Measurements from ENCODE around the gene CDK14. TPM values are rescaled to one million over a fixed set of nuclear protein-coding genes. Genes with fewer than 3 reads are reported as not detected.
"Not testable (repeated sequence)": the region's sequence is repeated elsewhere in the genome, so short reads cannot be mapped to it uniquely, and the experiment has no call there.

Gene CDK14
- total RNA-seq, 1 donor from 2014 or later, result 1.1 TPM

GRCh38 chr7:90761584-90761983 is 165.5 kb downstream of the CDK14 start:
- no peak for ATAC-seq

DNA sequence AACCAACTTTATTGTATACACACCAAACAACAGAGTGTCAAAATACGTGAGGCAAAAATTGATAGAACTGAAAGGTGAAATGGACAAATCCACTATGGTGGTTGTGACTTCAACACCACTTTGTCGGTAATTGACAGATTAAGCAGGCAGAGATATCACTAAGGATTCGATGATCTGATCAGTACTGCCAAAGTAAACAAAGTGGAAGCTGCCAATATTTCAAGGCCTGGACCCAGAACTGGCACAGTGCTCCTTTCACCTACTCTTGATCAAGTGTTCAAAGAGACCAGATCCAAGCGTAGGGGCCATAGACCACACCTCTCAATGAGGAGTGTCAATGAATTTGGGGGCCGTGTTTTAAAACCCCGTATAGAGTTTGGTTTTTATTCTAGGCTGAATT is 167.0 kb downstream of the CDK14 start:
- ATAC-seq, result no peak

DNA sequence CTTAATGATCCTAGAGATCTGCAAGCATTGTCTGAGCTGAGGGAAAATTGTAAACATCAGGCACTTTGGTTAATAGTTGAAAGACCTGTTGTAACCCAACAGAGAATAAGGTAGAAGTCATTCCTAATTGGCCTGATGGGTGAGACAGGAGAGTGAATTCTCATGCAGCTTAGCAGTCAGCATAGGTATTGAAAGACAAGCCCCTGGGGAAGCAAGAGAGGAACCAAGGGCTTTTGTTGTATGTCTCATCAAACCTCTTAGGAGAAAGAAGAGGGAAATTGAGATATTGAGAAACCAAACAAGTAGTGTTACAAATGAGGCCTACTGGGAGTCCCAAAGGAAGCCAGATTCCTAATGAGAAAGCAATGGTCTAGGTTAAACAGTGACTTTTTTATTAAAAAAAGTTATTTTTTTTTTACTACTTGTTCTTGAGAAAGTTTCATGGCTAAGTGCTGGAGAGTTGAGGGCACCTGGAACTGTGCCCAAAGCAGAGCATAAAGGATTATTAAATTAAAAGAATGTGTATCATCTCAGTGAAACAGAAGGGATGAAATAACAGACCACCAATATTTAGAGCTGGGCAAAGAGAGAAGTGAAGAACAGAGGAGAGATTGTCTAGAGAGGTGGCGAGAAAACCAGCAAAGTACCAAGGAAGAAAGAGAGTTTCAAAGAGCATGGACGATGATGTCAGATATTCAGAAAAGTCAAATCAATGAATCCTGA is 168.9 kb downstream of the CDK14 start:
- ATAC-seq, result no peak

GRCh38 chr7:90766814-90767564 is 170.9 kb downstream of the CDK14 start:
- ATAC-seq, result no peak

GRCh38 chr7:90768301-90768700 is 172.2 kb downstream of the CDK14 start:
- ATAC-seq, result no peak

DNA sequence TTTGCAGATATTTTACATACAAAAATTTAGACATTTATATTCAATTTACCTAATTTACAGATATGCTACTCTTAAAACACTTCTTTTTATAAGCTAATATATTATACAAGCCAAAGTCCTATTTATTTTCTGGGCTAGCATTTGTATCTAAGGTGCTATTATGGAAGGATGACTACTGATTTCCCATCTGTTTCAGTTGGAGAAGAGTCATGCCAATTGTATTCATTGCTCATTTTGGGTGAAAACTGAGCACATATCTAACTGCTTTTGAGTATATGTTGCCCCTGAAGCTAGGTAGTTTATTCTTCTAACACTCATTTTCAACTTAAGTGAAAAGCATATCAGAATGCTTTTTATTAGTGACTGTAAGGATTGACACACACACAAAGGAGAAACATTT is 172.9 kb downstream of the CDK14 start:
- ATAC-seq, result no peak

DNA sequence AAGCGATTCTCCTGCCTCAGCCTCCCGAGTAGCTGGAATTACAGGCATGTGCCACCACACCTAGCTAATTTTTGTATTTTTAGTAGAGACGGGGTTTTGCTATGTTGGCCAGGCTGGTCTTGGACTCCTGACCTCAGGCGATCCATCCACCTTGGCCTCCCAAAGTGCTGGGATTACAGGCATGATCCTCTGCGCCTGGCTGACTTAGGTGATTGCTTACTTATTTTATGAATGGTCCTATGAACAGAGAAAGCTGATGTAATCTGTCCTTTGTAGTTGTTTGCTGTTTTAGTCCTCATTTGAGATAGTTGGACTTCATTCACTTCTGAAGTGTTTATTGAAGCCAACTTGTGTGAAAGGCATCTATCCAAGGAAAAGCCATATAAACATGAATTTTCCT is 173.4 kb downstream of the CDK14 start:
- ATAC-seq, result not testable (repeated sequence)

- ATAC-seq, result no peak
Observed at GRCh38 chr7:90771281-90771680, 175.2 kb downstream of the CDK14 start.

GRCh38 chr7:90772410-90772809 is 176.3 kb downstream of the CDK14 start:
- no peak for ATAC-seq

GRCh38 chr7:90773269-90773668 is 177.1 kb downstream of the CDK14 start:
- no peak for ATAC-seq

- ATAC-seq, result no peak
Observed at GRCh38 chr7:90774706-90775105, 178.6 kb downstream of the CDK14 start.

DNA sequence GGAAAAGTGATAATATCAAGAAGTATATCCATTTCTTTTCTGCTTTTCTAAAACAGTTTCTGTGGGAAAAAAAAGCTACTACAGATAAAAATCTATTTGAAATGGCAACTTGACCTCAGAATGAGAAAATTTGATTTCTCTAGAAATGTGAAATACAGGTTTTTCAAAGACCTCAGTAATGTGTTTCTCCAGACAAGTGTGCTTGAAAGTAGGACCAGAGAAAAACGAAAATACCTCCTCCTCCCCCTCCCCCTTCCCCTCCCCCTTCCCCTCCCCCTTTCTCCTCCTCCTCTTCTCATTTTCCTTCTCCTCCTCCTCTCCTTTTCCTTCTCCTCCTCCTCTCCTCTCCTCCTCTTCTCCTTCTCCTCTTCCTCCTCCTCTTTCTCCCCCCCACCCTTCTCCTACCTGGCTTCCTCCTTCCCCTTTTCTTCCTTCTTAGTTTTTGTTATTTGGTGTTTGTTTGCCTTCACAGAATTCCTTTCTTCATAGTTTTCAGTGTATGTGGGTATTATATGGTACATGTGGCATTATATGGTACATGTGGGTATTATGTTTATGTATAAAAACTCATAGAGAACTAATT is 179.4 kb downstream of the CDK14 start:
- ATAC-seq, result no peak

- ATAC-seq, result no peak
Observed at GRCh38 chr7:90777041-90777440, 180.9 kb downstream of the CDK14 start.

DNA sequence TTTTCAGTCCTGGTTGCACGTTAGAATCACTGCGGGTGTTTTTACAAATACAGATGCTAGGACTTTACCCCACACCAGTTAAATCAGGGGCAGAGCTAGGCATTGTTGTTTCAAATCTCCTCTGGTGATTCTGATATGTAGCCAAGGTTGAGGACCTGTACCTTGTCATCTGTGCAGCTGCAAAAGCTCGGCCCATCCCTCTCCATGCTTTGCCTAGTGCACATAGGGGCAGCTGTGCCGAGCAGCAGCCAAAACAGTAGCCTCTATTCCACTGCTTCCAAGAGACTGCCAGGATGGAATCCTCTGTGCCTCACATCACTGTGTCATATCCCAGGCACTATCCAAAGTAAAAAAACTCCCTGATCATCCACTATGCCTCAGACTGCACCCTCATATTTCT is 181.3 kb downstream of the CDK14 start:
- ATAC-seq, result no peak

DNA sequence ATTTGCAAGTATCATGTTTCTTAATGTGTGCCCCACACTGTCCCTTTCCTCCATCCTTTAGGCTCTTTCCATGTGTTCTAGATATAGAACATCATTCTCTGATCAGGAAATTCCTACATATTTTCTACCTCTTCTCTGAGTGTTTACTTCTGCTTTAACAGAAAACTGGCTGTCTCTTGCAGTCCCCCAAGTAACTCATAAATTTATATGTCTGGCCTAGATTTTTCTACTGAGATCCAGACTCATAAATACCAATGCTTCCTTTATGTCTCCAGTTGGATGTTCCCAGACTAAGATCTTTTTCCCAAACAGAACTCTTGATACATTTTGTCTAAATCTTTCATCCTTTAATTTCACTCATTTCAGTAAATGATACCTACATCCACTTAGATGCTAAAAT is 181.8 kb downstream of the CDK14 start:
- no peak for ATAC-seq

DNA sequence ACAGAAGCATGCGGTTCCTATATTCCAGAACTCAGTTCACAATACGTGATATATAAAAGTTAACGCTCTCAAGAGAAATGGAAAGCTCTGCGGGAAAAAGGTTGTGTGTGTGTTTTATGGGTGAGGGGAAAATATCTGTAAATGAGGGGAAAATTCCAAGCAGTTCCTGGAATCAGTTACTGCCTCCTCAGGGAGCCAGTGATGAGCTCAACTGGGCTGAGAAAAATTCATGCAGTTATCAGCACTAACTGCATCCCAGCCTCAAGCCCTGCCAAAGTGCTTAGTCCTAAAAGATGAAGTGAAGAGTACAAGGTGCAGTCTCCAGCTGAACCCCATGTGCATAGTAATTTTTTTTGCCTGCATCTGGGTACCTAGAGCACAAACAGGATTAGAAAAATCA is 191.9 kb downstream of the CDK14 start:
- no peak for ATAC-seq

- no peak for ATAC-seq
Observed at GRCh38 chr7:90789736-90790306, 193.7 kb downstream of the CDK14 start.

- no peak for ATAC-seq
Observed at GRCh38 chr7:90791596-90791995, 195.5 kb downstream of the CDK14 start.

DNA sequence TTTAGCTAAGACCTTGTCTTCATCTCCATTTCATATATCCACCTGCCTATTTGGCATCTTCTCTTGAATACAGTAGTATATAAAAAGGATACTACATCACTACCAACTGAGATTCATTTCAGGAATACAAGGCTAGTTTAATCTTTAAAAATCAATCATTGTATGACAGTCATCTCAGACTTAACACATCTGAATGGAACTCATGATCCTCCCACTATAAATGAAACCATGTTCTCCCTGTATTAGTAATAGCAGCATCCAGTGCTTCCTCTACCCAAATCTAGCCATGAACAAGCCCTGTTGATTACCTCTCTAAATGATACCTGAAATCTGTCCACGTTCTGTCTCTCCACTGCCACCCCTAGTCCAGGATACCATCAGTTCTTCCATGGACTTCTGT is 196.2 kb downstream of the CDK14 start:
- ATAC-seq, result no peak

- ATAC-seq, result not testable (repeated sequence)
Observed at GRCh38 chr7:90794234-90794633, 198.1 kb downstream of the CDK14 start.

DNA sequence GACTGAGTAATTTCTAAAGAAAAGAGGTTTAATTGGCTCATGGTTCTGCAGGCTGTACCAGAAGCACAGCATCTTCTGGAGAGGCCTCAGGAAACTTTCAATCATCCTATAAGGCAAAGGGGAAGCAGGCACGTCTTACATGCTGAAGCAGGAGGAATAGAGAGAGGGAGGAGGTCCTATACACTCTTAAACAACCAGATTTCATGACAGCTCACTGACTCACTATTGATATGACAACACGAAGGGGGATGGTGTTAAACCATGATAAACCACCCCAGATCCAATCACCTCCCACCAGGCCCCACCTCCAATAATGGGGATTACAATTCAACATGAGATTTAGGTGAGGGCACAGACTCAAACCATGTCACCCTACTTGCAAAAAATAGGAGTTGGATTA is 201.5 kb downstream of the CDK14 start:
- ATAC-seq, result no peak

GRCh38 chr7:90804370-90804769 is 208.2 kb downstream of the CDK14 start:
- no peak for ATAC-seq

DNA sequence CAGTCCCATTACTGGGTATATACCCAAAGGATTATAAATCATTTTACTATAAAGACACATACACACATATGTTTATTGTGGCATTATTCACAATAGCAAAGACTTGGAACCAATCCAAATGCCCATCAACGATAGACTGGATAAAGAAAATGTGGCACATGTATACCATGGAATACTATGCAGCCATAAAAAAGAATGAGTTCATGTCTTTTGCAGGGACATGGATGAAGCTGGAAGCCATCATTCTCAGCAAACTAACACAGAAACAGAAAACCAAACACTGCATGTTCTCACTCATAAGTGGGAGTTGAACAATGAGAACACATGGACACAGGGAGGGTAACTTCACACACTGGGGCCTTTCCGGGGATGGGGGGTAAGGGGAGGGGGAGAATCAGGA is 219.4 kb downstream of the CDK14 start:
- ATAC-seq, result not testable (repeated sequence)

Measured in esophagus mucosa (tissue), 1 donor.